ENCODE data around the gene SEPHS2. TPM values are rescaled to one million over a fixed set of nuclear protein-coding genes. Genes with fewer than 3 reads are reported as not detected.

The SEPHS2 gene
- total and polyA plus RNA-seq, 4 donors: 17.1 to 68.6 (median 46.0) TPM

DNA sequence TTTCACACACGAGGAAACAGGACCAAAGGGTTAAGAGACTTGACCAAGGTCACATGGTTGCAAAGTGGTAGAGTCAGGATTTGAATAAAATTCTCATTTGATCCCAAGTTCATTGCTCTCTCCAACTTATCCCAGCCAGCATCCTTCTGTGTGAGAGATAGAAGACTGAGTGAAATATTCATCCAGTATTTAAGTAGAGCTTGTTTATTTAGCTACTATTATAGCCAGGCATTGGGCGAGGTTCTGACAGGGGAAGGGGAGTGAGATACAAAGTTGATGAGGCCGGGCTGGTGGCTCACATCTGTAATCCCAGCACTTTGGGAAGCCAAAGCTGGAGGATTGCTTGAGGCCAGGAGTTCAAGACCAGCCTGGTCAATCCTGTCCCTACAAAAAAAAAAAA is 31.3 kb upstream of the SEPHS2 start:
- no peak for DNase-seq
- H3K9ac ChIP-seq (ENCODE audit: insufficient read depth in 1 of 2, low read length in 2 of 2): no peak overlapping the region
- H3K27me3 ChIP-seq (ENCODE audit: control insufficient read depth in 3 of 3, insufficient read depth in 3 of 3, low read length in 2 of 3): peaks cover 0 to 31% (median 6%) of the 10 kb centered on the region in 3 donors
- TF ChIP-seq, protein P1, sequence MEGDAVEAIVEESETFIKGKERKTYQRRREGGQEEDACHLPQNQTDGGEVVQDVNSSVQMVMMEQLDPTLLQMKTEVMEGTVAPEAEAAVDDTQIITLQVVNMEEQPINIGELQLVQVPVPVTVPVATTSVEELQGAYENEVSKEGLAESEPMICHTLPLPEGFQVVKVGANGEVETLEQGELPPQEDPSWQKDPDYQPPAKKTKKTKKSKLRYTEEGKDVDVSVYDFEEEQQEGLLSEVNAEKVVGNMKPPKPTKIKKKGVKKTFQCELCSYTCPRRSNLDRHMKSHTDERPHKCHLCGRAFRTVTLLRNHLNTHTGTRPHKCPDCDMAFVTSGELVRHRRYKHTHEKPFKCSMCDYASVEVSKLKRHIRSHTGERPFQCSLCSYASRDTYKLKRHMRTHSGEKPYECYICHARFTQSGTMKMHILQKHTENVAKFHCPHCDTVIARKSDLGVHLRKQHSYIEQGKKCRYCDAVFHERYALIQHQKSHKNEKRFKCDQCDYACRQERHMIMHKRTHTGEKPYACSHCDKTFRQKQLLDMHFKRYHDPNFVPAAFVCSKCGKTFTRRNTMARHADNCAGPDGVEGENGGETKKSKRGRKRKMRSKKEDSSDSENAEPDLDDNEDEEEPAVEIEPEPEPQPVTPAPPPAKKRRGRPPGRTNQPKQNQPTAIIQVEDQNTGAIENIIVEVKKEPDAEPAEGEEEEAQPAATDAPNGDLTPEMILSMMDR (IDR thresholded peaks at IDR 0.05; ENCODE audit: control extremely low read depth, extremely low read depth): no peak
- H3K36me3 ChIP-seq (ENCODE audit: control insufficient read depth in 4 of 4, insufficient read depth in 4 of 4, low read length in 4 of 4): peaks cover 0 to 4% (median 0%) of the 10 kb centered on the region in 4 donors
- no peaks in the 10 kb centered on the region for H3K9me3 ChIP-seq (ENCODE audit: control insufficient read depth in 4 of 4, insufficient read depth in 3 of 4, low read length in 3 of 4)
- no peak overlapping the region for H3K27ac ChIP-seq (ENCODE audit: low read depth in 1 of 2, low read length in 1 of 2)
- H3K4me3 ChIP-seq: no peak overlapping the region
- WGBS, 2 donors: 80 to 82% methylated on average over 3 of the region's 3 CpGs
- ATAC-seq (ENCODE audit: insufficient read depth, low FRiP score): no peak
- H3K4me1 ChIP-seq (ENCODE audit: control insufficient read depth in 5 of 5, insufficient read depth in 5 of 5, low read length in 5 of 5): no peaks in the 10 kb centered on the region

DNA sequence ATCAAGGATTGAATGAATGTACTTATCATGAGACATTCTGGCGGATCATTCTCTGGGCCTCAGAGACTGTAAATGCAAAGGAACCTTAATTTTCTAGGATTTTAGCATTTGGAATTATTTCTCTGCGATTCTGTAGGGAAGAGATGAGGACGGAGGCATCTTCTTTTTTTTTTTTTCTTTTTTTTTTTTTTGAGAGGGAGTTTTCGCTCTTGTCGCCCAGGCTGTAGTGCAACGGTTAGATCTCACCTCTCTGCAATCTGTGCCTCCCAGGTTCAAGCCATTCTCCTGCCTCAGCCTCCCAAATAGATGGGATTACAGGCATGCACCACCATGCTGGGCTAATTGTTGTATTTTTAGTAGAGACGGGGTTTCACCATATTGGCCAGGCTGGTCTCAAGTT is 29.0 kb upstream of the SEPHS2 start:
- H3K4me1 ChIP-seq (ENCODE audit: control insufficient read depth in 5 of 5, insufficient read depth in 5 of 5, low read length in 5 of 5): no peaks in the 10 kb centered on the region
- H3K27me3 ChIP-seq (ENCODE audit: control insufficient read depth in 3 of 3, insufficient read depth in 3 of 3, low read length in 2 of 3): peaks cover 0 to 31% (median 6%) of the 10 kb centered on the region in 3 donors
- WGBS, 2 donors: 81 to 94% methylated on average over 7 of the region's 7 CpGs
- TF ChIP-seq, protein P1 (IDR thresholded peaks at IDR 0.05; ENCODE audit: control extremely low read depth, extremely low read depth): no peak
- peaks cover 0 to 4% (median 0%) of the 10 kb centered on the region in 4 donors for H3K36me3 ChIP-seq (ENCODE audit: control insufficient read depth in 4 of 4, insufficient read depth in 4 of 4, low read length in 4 of 4)
- no peak overlapping the region for H3K27ac ChIP-seq (ENCODE audit: low read depth in 1 of 2, low read length in 1 of 2)
- H3K9me3 ChIP-seq (ENCODE audit: control insufficient read depth in 4 of 4, insufficient read depth in 3 of 4, low read length in 3 of 4): no peaks in the 10 kb centered on the region
- H3K9ac ChIP-seq (ENCODE audit: insufficient read depth in 1 of 2, low read length in 2 of 2): no peak overlapping the region
- DNase-seq (no peak), ATAC-seq (ENCODE audit: insufficient read depth, low FRiP score) (no peak)
- H3K4me3 ChIP-seq: peak overlapping the region; percentile 0

DNA sequence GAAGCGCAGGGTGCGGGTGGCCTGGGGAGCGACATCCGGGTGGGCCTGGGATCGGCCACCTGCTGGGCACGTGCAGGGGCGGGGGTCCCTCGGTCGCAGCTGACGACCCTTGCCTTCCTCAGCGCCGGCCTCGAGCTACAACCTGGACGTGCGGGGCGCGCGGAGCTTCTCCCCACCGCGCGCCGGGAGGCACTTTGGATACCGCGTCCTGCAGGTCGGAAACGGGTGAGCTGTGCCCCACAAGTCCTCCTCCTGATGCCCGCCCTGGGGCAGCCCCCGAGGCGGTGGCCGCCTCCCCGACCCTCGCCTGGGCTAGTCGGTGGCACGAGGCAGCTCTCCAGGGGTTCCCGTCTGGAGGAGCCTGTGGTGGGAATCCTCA is 28.4 kb upstream of the SEPHS2 start:
- WGBS, 2 donors: 31 to 61% methylated on average over 28 to 35 of the region's 35 CpGs
- Histone ChIP-seq H3K27ac (ENCODE audit: low read depth in 1 of 2, low read length in 1 of 2) (no peak overlapping the region), H3K4me3 (no peak overlapping the region), H3K9ac (ENCODE audit: insufficient read depth in 1 of 2, low read length in 2 of 2) (no peak overlapping the region), H3K4me1 (ENCODE audit: control insufficient read depth in 5 of 5, insufficient read depth in 5 of 5, low read length in 5 of 5) (no peaks in the 10 kb centered on the region), H3K27me3 (ENCODE audit: control insufficient read depth in 3 of 3, insufficient read depth in 3 of 3, low read length in 2 of 3) (peaks cover 0 to 31% (median 6%) of the 10 kb centered on the region in 3 donors), H3K36me3 (ENCODE audit: control insufficient read depth in 4 of 4, insufficient read depth in 4 of 4, low read length in 4 of 4) (peaks cover 0 to 4% (median 0%) of the 10 kb centered on the region in 4 donors), H3K9me3 (ENCODE audit: control insufficient read depth in 4 of 4, insufficient read depth in 3 of 4, low read length in 3 of 4) (no peaks in the 10 kb centered on the region)
- no peak for ATAC-seq (ENCODE audit: insufficient read depth, low FRiP score)
- TF ChIP-seq, protein P1 (IDR thresholded peaks at IDR 0.05; ENCODE audit: control extremely low read depth, extremely low read depth): no peak
- no peak for DNase-seq
